ENCODE data around the gene FAXDC2.

FAXDC2 gene

DNA sequence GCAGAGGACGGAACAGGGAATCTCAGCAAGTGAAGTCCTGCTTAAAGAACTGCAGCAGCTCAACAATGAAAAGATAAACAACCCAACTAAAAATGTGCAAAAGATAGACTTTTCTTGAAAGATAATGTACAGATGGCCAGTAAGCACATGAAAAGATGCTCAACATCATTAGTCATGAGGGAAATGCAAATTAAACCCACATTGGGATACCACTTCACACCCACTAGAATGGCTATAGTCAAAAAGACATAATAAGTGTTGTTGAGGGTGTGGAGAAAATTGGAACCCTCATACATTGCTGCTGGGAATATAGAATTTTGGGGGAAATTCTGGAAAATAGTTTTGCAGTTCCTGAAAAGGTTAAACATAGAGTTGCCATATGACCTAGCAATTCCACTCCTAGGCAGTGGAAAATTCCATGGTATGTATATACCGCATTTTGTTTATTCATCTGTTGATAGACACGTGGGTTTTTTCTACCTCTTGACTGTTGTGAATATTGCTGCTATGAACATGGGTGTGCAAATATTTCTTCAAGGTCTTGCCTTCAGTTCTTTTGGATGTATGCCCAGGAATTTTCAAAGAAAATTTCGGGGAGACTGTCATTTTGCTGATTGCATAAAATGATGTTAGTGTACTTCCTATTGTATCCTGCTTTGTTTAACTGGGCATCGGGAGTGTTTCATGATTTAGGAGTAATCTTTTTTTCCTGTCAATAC lies 15.2 kb upstream of the FAXDC2 start:
- Histone ChIP-seq H3K4me3 (ENCODE audit: low read depth, low read length) (no peak overlapping the region), H3K9me3 (ENCODE audit: control insufficient read depth, insufficient read depth, low read depth, low read length) (no peaks in the 10 kb centered on the region), H3K4me1 (ENCODE audit: control insufficient read depth, insufficient read depth, low read length) (no peaks in the 10 kb centered on the region), H3K36me3 (ENCODE audit: control insufficient read depth in 2 of 2, insufficient read depth in 1 of 2, low read length in 2 of 2) (peaks cover 45 to 58% of the 10 kb centered on the region in 2 experiments), H3K27ac (ENCODE audit: extremely low read depth, low read depth, low read length) (no peak overlapping the region)
- ChIA-PET POLR2A (no interaction called here), CTCF (no interaction called here)
- TF ChIP-seq, protein P1, sequence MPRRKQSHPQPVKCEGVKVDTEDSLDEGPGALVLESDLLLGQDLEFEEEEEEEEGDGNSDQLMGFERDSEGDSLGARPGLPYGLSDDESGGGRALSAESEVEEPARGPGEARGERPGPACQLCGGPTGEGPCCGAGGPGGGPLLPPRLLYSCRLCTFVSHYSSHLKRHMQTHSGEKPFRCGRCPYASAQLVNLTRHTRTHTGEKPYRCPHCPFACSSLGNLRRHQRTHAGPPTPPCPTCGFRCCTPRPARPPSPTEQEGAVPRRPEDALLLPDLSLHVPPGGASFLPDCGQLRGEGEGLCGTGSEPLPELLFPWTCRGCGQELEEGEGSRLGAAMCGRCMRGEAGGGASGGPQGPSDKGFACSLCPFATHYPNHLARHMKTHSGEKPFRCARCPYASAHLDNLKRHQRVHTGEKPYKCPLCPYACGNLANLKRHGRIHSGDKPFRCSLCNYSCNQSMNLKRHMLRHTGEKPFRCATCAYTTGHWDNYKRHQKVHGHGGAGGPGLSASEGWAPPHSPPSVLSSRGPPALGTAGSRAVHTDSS (tag by site-specific recombination; IDR thresholded peaks at IDR 0.05): no peak
- TF ChIP-seq MEIS1 (CRISPR knock-in tag; IDR thresholded peaks at IDR 0.05; ENCODE audit: borderline replicate concordance) (no peak), ZNF768 (tag by site-specific recombination; IDR thresholded peaks at IDR 0.05) (no peak), OSR2 (tag by site-specific recombination; IDR thresholded peaks at IDR 0.05) (no peak), ZNF132 (tag by site-specific recombination; IDR thresholded peaks at IDR 0.05; ENCODE audit: borderline replicate concordance) (no peak), YY1 (tag by site-specific recombination; IDR thresholded peaks at IDR 0.05) (no peak), ZNF692 (tag by site-specific recombination; IDR thresholded peaks at IDR 0.05) (no peak), MYNN (tag by site-specific recombination; IDR thresholded peaks at IDR 0.05; ENCODE audit: borderline replicate concordance) (no peak), RBAK (tag by site-specific recombination; IDR thresholded peaks at IDR 0.05) (no peak), ZBTB6 (tag by site-specific recombination; IDR thresholded peaks at IDR 0.05) (no peak), ZNF48 (tag by site-specific recombination; IDR thresholded peaks at IDR 0.05) (no peak), ZNF561 (tag by site-specific recombination; IDR thresholded peaks at IDR 0.05; ENCODE audit: borderline replicate concordance) (no peak), ZNF449 (tag by site-specific recombination; IDR thresholded peaks at IDR 0.05) (no peak), ZNF600 (tag by site-specific recombination; IDR thresholded peaks at IDR 0.05) (no peak), ZNF155 (tag by site-specific recombination; IDR thresholded peaks at IDR 0.05) (no peak)
- TF ChIP-seq, protein P2, sequence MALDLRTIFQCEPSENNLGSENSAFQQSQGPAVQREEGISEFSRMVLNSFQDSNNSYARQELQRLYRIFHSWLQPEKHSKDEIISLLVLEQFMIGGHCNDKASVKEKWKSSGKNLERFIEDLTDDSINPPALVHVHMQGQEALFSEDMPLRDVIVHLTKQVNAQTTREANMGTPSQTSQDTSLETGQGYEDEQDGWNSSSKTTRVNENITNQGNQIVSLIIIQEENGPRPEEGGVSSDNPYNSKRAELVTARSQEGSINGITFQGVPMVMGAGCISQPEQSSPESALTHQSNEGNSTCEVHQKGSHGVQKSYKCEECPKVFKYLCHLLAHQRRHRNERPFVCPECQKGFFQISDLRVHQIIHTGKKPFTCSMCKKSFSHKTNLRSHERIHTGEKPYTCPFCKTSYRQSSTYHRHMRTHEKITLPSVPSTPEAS (tag by site-specific recombination; IDR thresholded peaks at IDR 0.05): no peak
- TF ChIP-seq, protein P3, sequence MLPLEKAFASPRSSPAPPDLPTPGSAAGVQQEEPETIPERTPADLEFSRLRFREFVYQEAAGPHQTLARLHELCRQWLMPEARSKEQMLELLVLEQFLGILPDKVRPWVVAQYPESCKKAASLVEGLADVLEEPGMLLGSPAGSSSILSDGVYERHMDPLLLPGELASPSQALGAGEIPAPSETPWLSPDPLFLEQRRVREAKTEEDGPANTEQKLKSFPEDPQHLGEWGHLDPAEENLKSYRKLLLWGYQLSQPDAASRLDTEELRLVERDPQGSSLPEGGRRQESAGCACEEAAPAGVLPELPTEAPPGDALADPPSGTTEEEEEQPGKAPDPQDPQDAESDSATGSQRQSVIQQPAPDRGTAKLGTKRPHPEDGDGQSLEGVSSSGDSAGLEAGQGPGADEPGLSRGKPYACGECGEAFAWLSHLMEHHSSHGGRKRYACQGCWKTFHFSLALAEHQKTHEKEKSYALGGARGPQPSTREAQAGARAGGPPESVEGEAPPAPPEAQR (tag by site-specific recombination; IDR thresholded peaks at IDR 0.05): no peak
- TF ChIP-seq, protein P4, sequence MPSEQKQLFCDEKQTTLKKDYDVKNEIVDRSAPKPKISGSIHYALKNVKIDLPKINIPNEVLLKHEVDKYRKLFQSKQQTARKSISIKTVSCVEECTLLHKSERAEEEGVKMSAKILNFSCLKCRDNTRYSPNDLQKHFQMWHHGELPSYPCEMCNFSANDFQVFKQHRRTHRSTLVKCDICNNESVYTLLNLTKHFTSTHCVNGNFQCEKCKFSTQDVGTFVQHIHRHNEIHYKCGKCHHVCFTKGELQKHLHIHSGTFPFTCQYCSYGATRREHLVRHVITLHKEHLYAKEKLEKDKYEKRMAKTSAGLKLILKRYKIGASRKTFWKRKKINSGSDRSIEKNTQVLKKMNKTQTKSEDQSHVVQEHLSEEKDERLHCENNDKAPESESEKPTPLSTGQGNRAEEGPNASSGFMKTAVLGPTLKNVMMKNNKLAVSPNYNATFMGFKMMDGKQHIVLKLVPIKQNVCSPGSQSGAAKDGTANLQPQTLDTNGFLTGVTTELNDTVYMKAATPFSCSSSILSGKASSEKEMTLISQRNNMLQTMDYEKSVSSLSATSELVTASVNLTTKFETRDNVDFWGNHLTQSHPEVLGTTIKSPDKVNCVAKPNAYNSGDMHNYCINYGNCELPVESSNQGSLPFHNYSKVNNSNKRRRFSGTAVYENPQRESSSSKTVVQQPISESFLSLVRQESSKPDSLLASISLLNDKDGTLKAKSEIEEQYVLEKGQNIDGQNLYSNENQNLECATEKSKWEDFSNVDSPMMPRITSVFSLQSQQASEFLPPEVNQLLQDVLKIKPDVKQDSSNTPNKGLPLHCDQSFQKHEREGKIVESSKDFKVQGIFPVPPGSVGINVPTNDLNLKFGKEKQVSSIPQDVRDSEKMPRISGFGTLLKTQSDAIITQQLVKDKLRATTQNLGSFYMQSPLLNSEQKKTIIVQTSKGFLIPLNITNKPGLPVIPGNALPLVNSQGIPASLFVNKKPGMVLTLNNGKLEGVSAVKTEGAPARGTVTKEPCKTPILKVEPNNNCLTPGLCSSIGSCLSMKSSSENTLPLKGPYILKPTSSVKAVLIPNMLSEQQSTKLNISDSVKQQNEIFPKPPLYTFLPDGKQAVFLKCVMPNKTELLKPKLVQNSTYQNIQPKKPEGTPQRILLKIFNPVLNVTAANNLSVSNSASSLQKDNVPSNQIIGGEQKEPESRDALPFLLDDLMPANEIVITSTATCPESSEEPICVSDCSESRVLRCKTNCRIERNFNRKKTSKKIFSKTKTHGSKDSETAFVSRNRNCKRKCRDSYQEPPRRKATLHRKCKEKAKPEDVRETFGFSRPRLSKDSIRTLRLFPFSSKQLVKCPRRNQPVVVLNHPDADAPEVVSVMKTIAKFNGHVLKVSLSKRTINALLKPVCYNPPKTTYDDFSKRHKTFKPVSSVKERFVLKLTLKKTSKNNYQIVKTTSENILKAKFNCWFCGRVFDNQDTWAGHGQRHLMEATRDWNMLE (tag by site-specific recombination; conservative IDR thresholded peaks at IDR 0.05; ENCODE audit: low read depth): no peak

Data from HEK293 (cell line).